CD14-positive monocyte (primary cell): ENCODE data around the gene DNAJA1. TPM values are rescaled to one million over a fixed set of nuclear protein-coding genes. Genes with fewer than 3 reads are reported as not detected.

Source experiments
- DNase-seq, 3 donors: peaks; one replicate each; pipeline ENCODE4 v3.0.0-alpha.2; 2011 to 2022
- H2AFZ ChIP-seq: 2 replicates; pipeline ENCODE4 v1.6.0; 2012; ENCODE audit warnings: mild to moderate bottlenecking, low read depth, low read length, inconsistent platforms; ENCODE audit not compliant: insufficient read depth, poor library complexity, severe bottlenecking
- H3K27ac ChIP-seq, 2 donors: 1 replicate in 1 of 2; 2 replicates in 1 of 2; pipeline ENCODE4 v1.5.1; 2012 to 2013; ENCODE audit warnings: low read length in 2 of 2, control low read depth in 1 of 2, inconsistent platforms in 1 of 2, low read depth in 1 of 2, mild to moderate bottlenecking in 1 of 2
- H3K27me3 ChIP-seq, 2 donors: one replicate each; pipeline versions ENCODE4 v1.6.0 to v1.6.1; 2011 to 2013; ENCODE audit warnings: low read length in 2 of 2; ENCODE audit not compliant: control insufficient read depth in 2 of 2, insufficient read depth in 2 of 2
- H3K36me3 ChIP-seq, 2 donors: replicated peaks in 1 of 2; 1 replicate in 1 of 2; 2 replicates in 1 of 2; pipeline versions ENCODE4 v1.5.1 to v1.6.1; 2012 to 2013; ENCODE audit warnings: low read length in 2 of 2, control low read depth in 1 of 2, inconsistent platforms in 1 of 2, mild to moderate bottlenecking in 1 of 2; ENCODE audit not compliant: insufficient read depth in 2 of 2, control insufficient read depth in 1 of 2
- H3K4me1 ChIP-seq, 2 donors: 1 replicate in 1 of 2; 2 replicates in 1 of 2; pipeline versions ENCODE4 v1.5.1 to v1.6.1; 2012 to 2013; ENCODE audit warnings: low read length in 2 of 2, control low read depth in 1 of 2, inconsistent platforms in 1 of 2, mild to moderate bottlenecking in 1 of 2, moderate library complexity in 1 of 2; ENCODE audit not compliant: insufficient read depth in 2 of 2, control insufficient read depth in 1 of 2
- H3K4me2 ChIP-seq: replicated peaks from 2 replicates; pipeline ENCODE3; 2012; ENCODE audit warnings: low read length, moderate library complexity, mild to moderate bottlenecking; ENCODE audit not compliant: poor library complexity, severe bottlenecking; ENCODE audit errors: extremely low read depth
- H3K4me3 ChIP-seq, 3 experiments: fragments of 200-600 bp in 1 of 3; sonication (generic) in 1 of 3; replicated peaks in 1 of 3; 1 replicate in 2 of 3; 2 replicates in 1 of 3; pipeline ENCODE4 v1.5.1; 2011 to 2013; ENCODE audit warnings: low read length in 3 of 3, mild to moderate bottlenecking in 3 of 3, control low read depth in 2 of 3, low read depth in 2 of 3, inconsistent platforms in 1 of 3, moderate library complexity in 1 of 3
- H3K79me2 ChIP-seq: 2 replicates; pipeline ENCODE4 v1.6.0; 2012; ENCODE audit warnings: mild to moderate bottlenecking, control low read depth, inconsistent platforms, low read length, moderate library complexity; ENCODE audit not compliant: insufficient read depth
- H3K9ac ChIP-seq: 2 replicates; pipeline ENCODE4 v1.6.0; 2017; ENCODE audit warnings: low read length, mild to moderate bottlenecking; ENCODE audit not compliant: insufficient read depth, poor library complexity, severe bottlenecking
- H3K9me3 ChIP-seq, 2 donors: replicated peaks in 1 of 2; 1 replicate in 1 of 2; 2 replicates in 1 of 2; pipeline versions ENCODE4 v1.5.1 to v1.6.1; 2012 to 2013; ENCODE audit warnings: low read length in 2 of 2, control low read depth in 1 of 2; ENCODE audit not compliant: control insufficient read depth in 1 of 2, insufficient read depth in 1 of 2
- H4K20me1 ChIP-seq: 2 replicates; pipeline ENCODE4 v1.6.0; 2012; ENCODE audit warnings: mild to moderate bottlenecking, low read length, control low read depth, moderate library complexity; ENCODE audit not compliant: insufficient read depth
- H3K27ac Mint-ChIP-seq, 7 donors: one replicate each; pipeline ENCODE4 v1.8.0; 2020; ENCODE audit warnings: mild to moderate bottlenecking in 7 of 7, mixed read lengths in 7 of 7, moderate library complexity in 6 of 7, inconsistent platforms in 2 of 7
- H3K27me3 Mint-ChIP-seq, 3 donors: one replicate each; pipeline ENCODE4 v1.8.0; 2021 to 2022; ENCODE audit warnings: low read depth in 3 of 3, mild to moderate bottlenecking in 3 of 3, mixed read lengths in 3 of 3, moderate library complexity in 3 of 3, inconsistent platforms in 1 of 3
- H3K36me3 Mint-ChIP-seq, 2 donors: one replicate each; pipeline ENCODE4 v1.8.0; 2020; ENCODE audit warnings: mixed read lengths in 2 of 2, inconsistent platforms in 1 of 2, mild to moderate bottlenecking in 1 of 2
- H3K4me1 Mint-ChIP-seq: one replicate; pipeline ENCODE4 v1.8.0; 2020; ENCODE audit warnings: mild to moderate bottlenecking, mixed read lengths
- H3K4me3 Mint-ChIP-seq, 2 donors: one replicate each; pipeline ENCODE4 v1.8.0; 2020; ENCODE audit warnings: mild to moderate bottlenecking in 2 of 2, mixed read lengths in 2 of 2, moderate library complexity in 1 of 2
- H3K9me3 Mint-ChIP-seq, 7 donors: one replicate each; pipeline ENCODE4 v1.8.0; 2020 to 2022; ENCODE audit warnings: mixed read lengths in 7 of 7, mild to moderate bottlenecking in 6 of 7, moderate library complexity in 6 of 7, inconsistent platforms in 2 of 7
- WGBS: methylation state at CpG from one replicate; pipeline ENCODE4 v1.1.5; 2013; ENCODE audit warnings: missing lambda C conversion rate; ENCODE audit not compliant: insufficient coverage; 5-methylcytosine and 5-hydroxymethylcytosine counted together
- intact Hi-C, 2 donors: fragments of 100-400 bp; cut with micrococcal nuclease; formaldehyde crosslinking; loops; one replicate each; pipeline versions ENCODE4 v1.15.0 to v1.15.1; 2023
- polyA plus RNA-seq, 3 donors: library from polyadenylated mRNA; depleted of rRNA in 1 of 3; unstranded in 2 of 3; stranded (reverse) in 1 of 3; fragments of 300-500 nt in 2 of 3; fragments of >200 nt in 1 of 3; fragmentation: Illumina TruSeq in 2 of 3; gene quantifications; 1 replicate in 2 of 3; 2 replicates in 1 of 3; pipeline ENCODE4 v1.2.3, GENCODE V29; 2012 to 2021
- TF ChIP-seq, protein P1 (sequence below): fragments of 200-600 bp; IDR thresholded peaks from one replicate; pipeline ENCODE4 v1.8.0; 2022; ENCODE audit warnings: antibody characterized with exemption, mild to moderate bottlenecking

DNAJA1 gene
- polyA plus RNA-seq, 3 donors, result 73.3 to 112 (median 93.6) TPM

GRCh38 chr9:33030285-33030684, 5.2 kb downstream of the DNAJA1 start:
- peak overlapping the region in 1 of 2 donors; percentile 71 for H3K27ac ChIP-seq
- Mint-ChIP-seq H3K4me3 (no peak overlapping the region), H3K27me3 (no peaks in the 10 kb centered on the region), H3K4me1 (peaks cover 42% of the 10 kb centered on the region), H3K27ac (peak overlapping the region in 6 of 7 donors; percentile 5 to 90 (median 62)), H3K36me3 (peaks cover 66 to 71% of the 10 kb centered on the region in 2 donors), H3K9me3 (peaks cover 0 to 3% (median 0%) of the 10 kb centered on the region in 7 donors)
- H3K4me2 ChIP-seq, result no peak overlapping the region
- H4K20me1 ChIP-seq, result peaks cover 100% of the 10 kb centered on the region
- no peak overlapping the region for H2AFZ ChIP-seq
- H3K36me3 ChIP-seq, result peaks cover 71 to 82% of the 10 kb centered on the region in 2 donors
- H3K79me2 ChIP-seq, result peaks cover 100% of the 10 kb centered on the region
- 98% methylated on average over 4 of the region's 5 CpGs for WGBS
- H3K4me3 ChIP-seq, result no peak overlapping the region
- no peaks in the 10 kb centered on the region for H3K9me3 ChIP-seq
- peaks cover 32 to 45% of the 10 kb centered on the region in 2 donors for H3K4me1 ChIP-seq
- DNase-seq, result no peak
- TF ChIP-seq, protein P1, sequence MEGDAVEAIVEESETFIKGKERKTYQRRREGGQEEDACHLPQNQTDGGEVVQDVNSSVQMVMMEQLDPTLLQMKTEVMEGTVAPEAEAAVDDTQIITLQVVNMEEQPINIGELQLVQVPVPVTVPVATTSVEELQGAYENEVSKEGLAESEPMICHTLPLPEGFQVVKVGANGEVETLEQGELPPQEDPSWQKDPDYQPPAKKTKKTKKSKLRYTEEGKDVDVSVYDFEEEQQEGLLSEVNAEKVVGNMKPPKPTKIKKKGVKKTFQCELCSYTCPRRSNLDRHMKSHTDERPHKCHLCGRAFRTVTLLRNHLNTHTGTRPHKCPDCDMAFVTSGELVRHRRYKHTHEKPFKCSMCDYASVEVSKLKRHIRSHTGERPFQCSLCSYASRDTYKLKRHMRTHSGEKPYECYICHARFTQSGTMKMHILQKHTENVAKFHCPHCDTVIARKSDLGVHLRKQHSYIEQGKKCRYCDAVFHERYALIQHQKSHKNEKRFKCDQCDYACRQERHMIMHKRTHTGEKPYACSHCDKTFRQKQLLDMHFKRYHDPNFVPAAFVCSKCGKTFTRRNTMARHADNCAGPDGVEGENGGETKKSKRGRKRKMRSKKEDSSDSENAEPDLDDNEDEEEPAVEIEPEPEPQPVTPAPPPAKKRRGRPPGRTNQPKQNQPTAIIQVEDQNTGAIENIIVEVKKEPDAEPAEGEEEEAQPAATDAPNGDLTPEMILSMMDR, result no peak
- intact Hi-C loops, result no loop called here
- H3K9ac ChIP-seq, result no peak overlapping the region
- H3K27me3 ChIP-seq, result no peaks in the 10 kb centered on the region

DNA sequence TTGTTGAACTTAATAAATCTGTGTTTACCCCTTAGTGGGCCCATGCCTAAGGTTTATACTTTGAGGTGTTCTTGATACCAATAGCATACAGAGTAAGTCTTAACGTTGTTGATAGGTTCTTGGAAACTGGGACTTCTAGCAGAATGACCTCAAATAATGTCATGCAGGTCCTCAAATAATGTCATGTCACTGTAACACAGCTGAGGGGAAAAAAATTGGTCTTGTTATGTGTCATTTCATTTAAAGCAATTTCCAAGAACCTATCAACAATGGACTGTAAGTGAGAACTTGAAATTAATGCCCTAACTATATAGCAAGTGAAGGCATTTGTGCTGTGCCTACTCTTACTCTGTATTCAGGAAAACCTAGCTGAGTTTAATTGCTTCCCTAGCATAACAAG, 7.2 kb downstream of the DNAJA1 start:
- Histone ChIP-seq H3K27ac (peak overlapping the region in 1 of 2 donors; percentile 9), H3K4me3 (no peak overlapping the region), H4K20me1 (peaks cover 100% of the 10 kb centered on the region), H3K36me3 (peaks cover 86 to 92% of the 10 kb centered on the region in 2 donors), H3K27me3 (no peaks in the 10 kb centered on the region), H3K9ac (no peak overlapping the region), H3K4me1 (peaks cover 23 to 29% of the 10 kb centered on the region in 2 donors), H3K9me3 (no peaks in the 10 kb centered on the region), H3K4me2 (no peak overlapping the region), H3K79me2 (peaks cover 99% of the 10 kb centered on the region), H2AFZ (no peak overlapping the region)
- TF ChIP-seq, protein P1, result no peak
- no peak overlapping the region for H3K27ac Mint-ChIP-seq
- H3K9me3 Mint-ChIP-seq, result no peaks in the 10 kb centered on the region
- intact Hi-C loops, result no loop called here
- peaks cover 76 to 83% of the 10 kb centered on the region in 2 donors for H3K36me3 Mint-ChIP-seq
- H3K4me1 Mint-ChIP-seq, result peaks cover 30% of the 10 kb centered on the region
- H3K4me3 Mint-ChIP-seq, result no peak overlapping the region
- H3K27me3 Mint-ChIP-seq, result no peaks in the 10 kb centered on the region
- DNase-seq, result no peak
- no CpG with 5 or more reads among the region's 1 CpG for WGBS
